GM12878 (cell line): ENCODE results near the gene HIVEP3. TPM values are rescaled to one million over a fixed set of nuclear protein-coding genes. Genes with fewer than 3 reads are reported as not detected.

ENCODE experiments used
- ATAC-seq: fragments of 200-7000 bp; cut with Tn5 transposase; 3 replicates; pipeline ENCODE4 v1.9.1; 2020; ENCODE audit warnings: mild to moderate bottlenecking, moderate library complexity
- BruUV-seq: library from RNA; stranded (reverse); fragments of 400-500 nt; replicated peaks from 2 replicates; lab custom pipeline; 2021; lab: Mats Ljungman, UMichigan
- CTCF ChIA-PET: fragments of 300-600 bp; sonication (Branson Sonifier 250); formaldehyde crosslinking; extraction: SDS; loops from one replicate; lab custom pipeline; 2021; ENCODE audit warnings: inconsistent platforms; lab: Yijun Ruan, JAX
- POLR2A ChIA-PET: fragments of 350-600 bp; formaldehyde crosslinking; extraction: SDS; loops from one replicate; lab custom pipeline; 2021; ENCODE audit warnings: inconsistent platforms; lab: Charles Lee
- RAD21 ChIA-PET: fragments of 300-600 bp; sonication (Branson Sonifier 250); formaldehyde crosslinking; loops from one replicate; lab custom pipeline; 2023; ENCODE audit warnings: antibody characterized with exemption; ENCODE audit not compliant: unreplicated experiment; lab: Charles Lee
- SMC1A ChIA-PET: fragments of 300-600 bp; sonication (Branson Sonifier 250); formaldehyde crosslinking; loops from one replicate; lab custom pipeline; 2023; ENCODE audit not compliant: unreplicated experiment, uncharacterized antibody; lab: Charles Lee
- DNase-seq: peaks from one replicate; pipeline ENCODE4 v3.0.0-alpha.2; 2011; ENCODE audit warnings: low read depth, low spot score
- FAIRE-seq: peaks from 3 replicates; lab custom pipeline; 2011; peaks lifted over from hg19 to GRCh38; lab: Jason Lieb, UNC
- H2AFZ ChIP-seq: 2 replicates; pipeline ENCODE4 v1.6.0; 2011; ENCODE audit warnings: low read depth, low read length, control low read depth; ENCODE audit not compliant: control insufficient read depth
- H3K27ac ChIP-seq: 2 replicates; pipeline ENCODE4 v1.5.1; 2011; ENCODE audit warnings: control low read depth; ENCODE audit not compliant: control insufficient read depth, insufficient read depth
- H3K27me3 ChIP-seq, 2 experiments: replicated peaks in 1 of 2; 2 replicates each; pipeline versions ENCODE4 v1.6.0 to v1.6.1; 2011; ENCODE audit warnings: low read length in 1 of 2; ENCODE audit not compliant: control insufficient read depth in 2 of 2, insufficient read depth in 2 of 2
- H3K36me3 ChIP-seq, 2 experiments: 2 replicates each; pipeline ENCODE4 v1.5.1; 2011; ENCODE audit warnings: low read length in 1 of 2; ENCODE audit not compliant: control insufficient read depth in 2 of 2, insufficient read depth in 2 of 2
- H3K4me1 ChIP-seq: 2 replicates; pipeline ENCODE4 v1.6.1; 2011; ENCODE audit warnings: mild to moderate bottlenecking, low read length, moderate library complexity, mixed read lengths; ENCODE audit not compliant: control insufficient read depth, insufficient read depth
- H3K4me2 ChIP-seq: 2 replicates; pipeline ENCODE4 v1.6.0; 2011; ENCODE audit warnings: control low read depth; ENCODE audit not compliant: control insufficient read depth, insufficient read depth
- H3K4me3 ChIP-seq: fragments of 200-600 bp; sonication (generic); 2 replicates; pipeline ENCODE4 v1.5.1; 2016
- H3K79me2 ChIP-seq: 2 replicates; pipeline ENCODE4 v1.6.0; 2011; ENCODE audit warnings: low read length; ENCODE audit not compliant: control insufficient read depth, insufficient read depth
- H3K9ac ChIP-seq: 2 replicates; pipeline ENCODE4 v1.8.0; 2011; ENCODE audit warnings: low read length, control low read depth, mixed read lengths; ENCODE audit not compliant: control insufficient read depth, insufficient read depth
- H3K9me3 ChIP-seq: replicated peaks from 3 replicates; pipeline ENCODE4 v1.5.1; 2011; ENCODE audit warnings: mild to moderate bottlenecking, low read length; ENCODE audit not compliant: control insufficient read depth, insufficient read depth
- H4K20me1 ChIP-seq: 2 replicates; pipeline ENCODE4 v1.6.0; 2011; ENCODE audit not compliant: control insufficient read depth, insufficient read depth
- RUNX3 ChIP-seq: IDR thresholded peaks from 2 replicates; pipeline ENCODE4 v1.6.1; 2012; ENCODE audit warnings: low read length, inconsistent platforms
- SRF ChIP-seq, 2 experiments: IDR thresholded peaks; 2 replicates each; pipeline ENCODE4 v1.6.1; 2011; ENCODE audit warnings: low read depth in 2 of 2, low read length in 2 of 2, mild to moderate bottlenecking in 1 of 2, moderate library complexity in 1 of 2
- ZZZ3 ChIP-seq: IDR thresholded peaks from 2 replicates; pipeline ENCODE4 v1.6.1; 2011; ENCODE audit warnings: low read depth; ENCODE audit not compliant: control insufficient read depth, insufficient read length
- WGBS: methylation state at CpG from one replicate; pipeline ENCODE4 v1.1.6; 2016; ENCODE audit warnings: low lambda C conversion rate; ENCODE audit not compliant: insufficient replicate concordance, insufficient coverage; ENCODE audit errors: missing lambda C conversion rate; 5-methylcytosine and 5-hydroxymethylcytosine counted together
- in situ Hi-C: fragments of 300-500 bp; cut with MboI; formaldehyde crosslinking; loops from 9 replicates; pipeline ENCODE4 v1.14.3; 2018; ENCODE audit warnings: mixed read lengths
- intact Hi-C: fragments of 100-400 bp; cut with micrococcal nuclease; formaldehyde crosslinking; loops from one replicate; pipeline ENCODE4 v1.14.2; 2022; ENCODE audit not compliant: unreplicated experiment
- polyA plus RNA-seq, 11 experiments: library from polyadenylated mRNA; depleted of rRNA in 4 of 11; unstranded in 6 of 11; stranded (reverse) in 5 of 11; fragments of >200 nt; fragmentation: Nextera tagmentation in 4 of 11; fragmentation: Illumina TruSeq in 1 of 11; extraction: Ambion mirVana in 4 of 11; extraction: Trizol in 1 of 11; gene quantifications; 1 replicate in 1 of 11; 2 replicates in 10 of 11; pipeline versions ENCODE4 v1.2.1 to v1.2.3, GENCODE V29; 2011 to 2016; ENCODE audit warnings: inconsistent platforms in 2 of 11, missing spikeins in 2 of 11, low read depth in 1 of 11
- total RNA-seq, 4 experiments: library from RNA; depleted of rRNA in 3 of 4; stranded (reverse); fragments of >200 nt in 3 of 4; fragmentation: Illumina TruSeq in 1 of 4; extraction: Trizol in 1 of 4; gene quantifications; 2 replicates each; pipeline versions ENCODE4 v1.2.1 to v1.2.3, GENCODE V29; 2013 to 2021
- TF ChIP-seq, protein P1 (sequence below): IDR thresholded peaks from 2 replicates; pipeline ENCODE4 v1.6.1; 2012; ENCODE audit warnings: mild to moderate bottlenecking, low read depth, low read length

HIVEP3 gene
- total and polyA plus RNA-seq, 10 of the 15 experiments (the other 5 are each of a cell fraction or from before 2014, with no cell fraction given): 1.8 to 13.6 (median 3.8) TPM

DNA sequence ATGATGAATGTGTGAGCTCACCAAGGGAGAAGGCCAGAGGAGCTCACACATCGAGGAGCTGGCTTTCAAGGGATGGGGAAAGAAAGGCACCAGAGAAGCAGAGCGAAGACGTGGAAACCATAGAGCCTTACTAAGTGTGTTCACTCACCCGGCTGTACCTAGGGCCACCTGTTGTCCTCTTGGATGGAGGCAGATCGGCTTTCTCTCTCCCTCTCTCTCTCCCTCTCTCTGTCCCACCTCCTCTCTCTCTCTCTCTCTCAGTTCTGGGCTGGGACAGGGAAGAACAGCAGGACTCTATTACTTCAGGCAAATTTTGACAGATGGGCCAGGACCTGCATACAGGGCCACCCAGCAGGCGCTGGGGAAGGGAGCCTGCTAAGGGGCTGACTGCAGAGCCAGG is 64.8 kb downstream of the HIVEP3 start:
- WGBS: 61% methylated on average over 6 of the region's 6 CpGs
- CTCF ChIA-PET: no interaction called here
- RAD21 ChIA-PET: no interaction called here

More for the DNA sequence above, 64.8 kb downstream of the HIVEP3 start:
- DNase-seq (no peak), ATAC-seq (no peak), FAIRE-seq (no peak)
- Histone ChIP-seq H3K4me2 (no peak overlapping the region), H3K79me2 (no peaks in the 10 kb centered on the region), H4K20me1 (no peaks in the 10 kb centered on the region), H3K4me1 (no peaks in the 10 kb centered on the region; the same call in 1 of the 2 replicates), H3K9me3 (no peaks in the 10 kb centered on the region; the same call in 2 of the 3 replicates), H3K27ac (no peak overlapping the region), H2AFZ (no peak overlapping the region), H3K9ac (no peak overlapping the region), H3K36me3 (no peaks in the 10 kb centered on the region; a peak in 1 of 4 replicates), H3K27me3 (no peaks in the 10 kb centered on the region), H3K4me3 (no peak overlapping the region)
- in situ Hi-C loops: no loop called here
- intact Hi-C loops: no loop called here
- ChIA-PET POLR2A (no interaction called here), SMC1A (no interaction called here)
- TF ChIP-seq SRF (IDR thresholded peaks at IDR 0.05; ENCODE audit: low read depth in 2 of 2, low read length in 2 of 2): no peak
- TF ChIP-seq, protein P1, sequence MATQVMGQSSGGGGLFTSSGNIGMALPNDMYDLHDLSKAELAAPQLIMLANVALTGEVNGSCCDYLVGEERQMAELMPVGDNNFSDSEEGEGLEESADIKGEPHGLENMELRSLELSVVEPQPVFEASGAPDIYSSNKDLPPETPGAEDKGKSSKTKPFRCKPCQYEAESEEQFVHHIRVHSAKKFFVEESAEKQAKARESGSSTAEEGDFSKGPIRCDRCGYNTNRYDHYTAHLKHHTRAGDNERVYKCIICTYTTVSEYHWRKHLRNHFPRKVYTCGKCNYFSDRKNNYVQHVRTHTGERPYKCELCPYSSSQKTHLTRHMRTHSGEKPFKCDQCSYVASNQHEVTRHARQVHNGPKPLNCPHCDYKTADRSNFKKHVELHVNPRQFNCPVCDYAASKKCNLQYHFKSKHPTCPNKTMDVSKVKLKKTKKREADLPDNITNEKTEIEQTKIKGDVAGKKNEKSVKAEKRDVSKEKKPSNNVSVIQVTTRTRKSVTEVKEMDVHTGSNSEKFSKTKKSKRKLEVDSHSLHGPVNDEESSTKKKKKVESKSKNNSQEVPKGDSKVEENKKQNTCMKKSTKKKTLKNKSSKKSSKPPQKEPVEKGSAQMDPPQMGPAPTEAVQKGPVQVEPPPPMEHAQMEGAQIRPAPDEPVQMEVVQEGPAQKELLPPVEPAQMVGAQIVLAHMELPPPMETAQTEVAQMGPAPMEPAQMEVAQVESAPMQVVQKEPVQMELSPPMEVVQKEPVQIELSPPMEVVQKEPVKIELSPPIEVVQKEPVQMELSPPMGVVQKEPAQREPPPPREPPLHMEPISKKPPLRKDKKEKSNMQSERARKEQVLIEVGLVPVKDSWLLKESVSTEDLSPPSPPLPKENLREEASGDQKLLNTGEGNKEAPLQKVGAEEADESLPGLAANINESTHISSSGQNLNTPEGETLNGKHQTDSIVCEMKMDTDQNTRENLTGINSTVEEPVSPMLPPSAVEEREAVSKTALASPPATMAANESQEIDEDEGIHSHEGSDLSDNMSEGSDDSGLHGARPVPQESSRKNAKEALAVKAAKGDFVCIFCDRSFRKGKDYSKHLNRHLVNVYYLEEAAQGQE: no peak
- no peak for TF ChIP-seq ZZZ3
- TF ChIP-seq RUNX3: no peak
- no TSS peak for BruUV-seq
